K562 (cell line): ENCODE data around the gene HP. TPM values are rescaled to one million over a fixed set of nuclear protein-coding genes. Genes with fewer than 3 reads are reported as not detected.

Source experiments
- CBX1 ChIP-seq: sonication (generic); IDR thresholded peaks from 2 replicates; pipeline ENCODE4 v1.6.1; 2016; ENCODE audit warnings: antibody characterized with exemption, low read depth, mild to moderate bottlenecking
- CTCFL ChIP-seq: IDR thresholded peaks from 2 replicates; pipeline ENCODE4 v1.6.1; 2011; ENCODE audit warnings: borderline replicate concordance, low read depth, mild to moderate bottlenecking, moderate library complexity, low read length; ENCODE audit not compliant: insufficient read depth, poor library complexity, severe bottlenecking
- CXXC5 ChIP-seq: fragments of 250-450 bp; sonication (Bioruptor Pico); IDR thresholded peaks from 2 replicates; pipeline ENCODE4 v1.8.0; 2022; ENCODE audit warnings: inconsistent platforms, mild to moderate bottlenecking, moderate library complexity
- HBP1 ChIP-seq: fragments of 450-650 bp; formaldehyde crosslinking; IDR thresholded peaks from 2 replicates; pipeline ENCODE4 v1.4.0; 2022; ENCODE audit warnings: missing genetic modification characterization
- NEUROD1 ChIP-seq: fragments of 150-350 bp; IDR thresholded peaks from 2 replicates; pipeline ENCODE4 v1.6.1; 2014; ENCODE audit warnings: borderline replicate concordance, low read length, low read depth; ENCODE audit not compliant: partially characterized antibody
- NFRKB ChIP-seq: fragments of 450-650 bp; IDR thresholded peaks from 2 replicates; pipeline ENCODE4 v1.6.1; 2016; ENCODE audit warnings: low read depth
- PBX2 ChIP-seq, 2 experiments: IDR thresholded peaks in 1 of 2; conservative IDR thresholded peaks in 1 of 2; 2 replicates each; pipeline ENCODE4 v1.6.1; 2016; ENCODE audit warnings: low read depth in 2 of 2, mild to moderate bottlenecking in 1 of 2, missing compliant biosample characterization in 1 of 2, missing genetic modification characterization in 1 of 2, moderate library complexity in 1 of 2
- RCOR1 ChIP-seq, 2 experiments: IDR thresholded peaks; 2 replicates each; pipeline ENCODE4 v1.6.1; 2012; ENCODE audit warnings: low read depth in 2 of 2, low read length in 2 of 2, borderline replicate concordance in 1 of 2, improper control_type of control experiment in 1 of 2
- SIN3A ChIP-seq, 2 experiments: fragments of 150-350 bp in 1 of 2; IDR thresholded peaks; 2 replicates each; pipeline ENCODE4 v1.6.1; 2011 to 2016; ENCODE audit warnings: borderline replicate concordance in 2 of 2, low read depth in 2 of 2, low read length in 2 of 2, mild to moderate bottlenecking in 2 of 2, moderate library complexity in 2 of 2; ENCODE audit not compliant: control insufficient read depth in 1 of 2
- SP2 ChIP-seq: IDR thresholded peaks from 2 replicates; pipeline ENCODE4 v1.6.1; 2011; ENCODE audit warnings: mild to moderate bottlenecking, low read depth, low read length, moderate library complexity; ENCODE audit not compliant: poor library complexity, severe bottlenecking; ENCODE audit errors: extremely low read depth
- ZBTB43 ChIP-seq: sonication (generic); formaldehyde crosslinking; IDR thresholded peaks from 2 replicates; pipeline ENCODE4 v1.8.0; 2023; ENCODE audit warnings: mild to moderate bottlenecking, missing genetic modification reagents
- ZNF133 ChIP-seq: fragments of 250-450 bp; sonication (Bioruptor Pico); IDR thresholded peaks from 2 replicates; pipeline ENCODE4 v1.4.0; 2020; ENCODE audit warnings: mild to moderate bottlenecking
- ZNF239 ChIP-seq: fragments of 250-450 bp; sonication (Bioruptor Pico); IDR thresholded peaks from 2 replicates; pipeline ENCODE4 v1.4.0; 2020; ENCODE audit warnings: mild to moderate bottlenecking
- ZNF766 ChIP-seq: fragments of 200-800 bp; sonication (Bioruptor generic); conservative IDR thresholded peaks from 2 replicates; pipeline ENCODE4 v1.6.1; 2016; ENCODE audit warnings: missing genetic modification characterization, missing compliant biosample characterization
- polyA plus RNA-seq, 8 experiments: library from polyadenylated mRNA; depleted of rRNA in 4 of 8; stranded (reverse) in 5 of 8; unstranded in 3 of 8; fragments of >200 nt; fragmentation: Nextera tagmentation in 2 of 8; fragmentation: Illumina TruSeq in 1 of 8; extraction: Ambion mirVana in 2 of 8; extraction: Trizol in 1 of 8; gene quantifications; 2 replicates each; pipeline versions ENCODE4 v1.2.1 to v1.2.3, GENCODE V29; 2011 to 2014; ENCODE audit warnings: inconsistent platforms in 1 of 8, missing spikeins in 1 of 8
- total RNA-seq, 7 experiments: library from RNA; depleted of rRNA in 6 of 7; stranded (reverse); fragments of >200 nt in 6 of 7; fragmentation: Illumina TruSeq in 2 of 7; extraction: Trizol in 2 of 7; gene quantifications; 2 replicates each; pipeline versions ENCODE4 v1.2.1 to v1.2.3, GENCODE V29; 2011 to 2021; ENCODE audit warnings: low replicate concordance in 1 of 7

HP gene
- total and polyA plus RNA-seq, 9 of the 15 experiments (the other 6 are each of a cell fraction or from before 2014, with no cell fraction given): 0.04 to 8.7 TPM; not detected in 7

- TF ChIP-seq NFRKB (peak; percentile 89), SIN3A (IDR thresholded peaks at IDR 0.05; ENCODE audit: borderline replicate concordance in 2 of 2, control insufficient read depth in 1 of 2, low read depth in 2 of 2, low read length in 2 of 2) (peak in 1 of 2 experiments; percentile 44; a peak in 2 of 4 replicates), CTCFL (no peak), CXXC5 (CRISPR knock-in tag) (peak; percentile 81), CBX1 (no peak), ZNF239 (CRISPR knock-in tag) (no peak), ZNF133 (CRISPR knock-in tag) (no peak), SP2 (peak; percentile 82), RCOR1 (IDR thresholded peaks at IDR 0.05; ENCODE audit: borderline replicate concordance in 1 of 2, low read depth in 2 of 2, low read length in 2 of 2) (no peak; a peak in 1 of 4 replicates), ZNF766 (peak; percentile 76), NEUROD1 (peak; percentile 5), PBX2 (CRISPR knock-in tag; IDR thresholded peaks at IDR 0.05; ENCODE audit: low read depth) (no peak), PBX2 (tag; conservative IDR thresholded peaks at IDR 0.05; ENCODE audit: low read depth) (peak; percentile 70), ZBTB43 (CRISPR knock-in tag) (no peak; the same call in 1 of the 2 replicates), HBP1 (CRISPR knock-in tag) (no peak)
Measured at GRCh38 chr16:72093448-72094265, 39.4 kb downstream of the HP start, which contains the start of the genes DHX38 and TXNL4B (continued).
